ENCODE results near the gene RHOF.

- TF ChIP-seq CTCF (IDR thresholded peaks at IDR 0.05; ENCODE audit: insufficient read depth, low read length, poor library complexity, severe bottlenecking), result no peak
- TF ChIP-seq EZH2phosphoT487 (conservative IDR thresholded peaks at IDR 0.05; ENCODE audit: low read length), result no peak
Measured at GRCh38 chr12:121781484-121781997, 11.9 kb downstream of the RHOF start.
